Limb (tissue), 2 donors: ENCODE results near the gene ARHGAP30.

Experiments used
- DNase-seq, 2 donors: peaks; one replicate each; pipeline ENCODE4 v3.0.0-alpha.2; 2016; ENCODE audit errors: extremely low spot score in 2 of 2

ARHGAP30 gene

DNA sequence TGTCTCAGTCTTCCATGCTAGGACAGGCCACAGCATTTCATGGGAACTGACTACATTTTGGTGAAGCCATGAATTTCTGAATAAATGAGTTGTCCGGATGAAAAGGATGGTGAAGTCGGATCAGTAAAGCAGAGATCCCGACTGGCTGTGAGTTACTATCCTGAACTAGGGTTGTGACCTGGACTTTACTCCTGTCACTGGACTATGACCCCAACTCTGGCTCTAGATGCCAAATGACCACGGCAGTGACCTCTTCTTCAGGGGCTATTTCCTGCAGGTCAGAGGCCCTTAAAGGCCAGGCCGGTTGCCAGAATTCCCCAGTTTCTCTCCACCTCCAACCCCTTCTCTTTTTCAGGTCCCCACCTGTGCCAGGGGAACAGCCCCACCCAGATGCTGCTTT lies 21.4 kb upstream of the ARHGAP30 start:
- no peak for DNase-seq

DNA sequence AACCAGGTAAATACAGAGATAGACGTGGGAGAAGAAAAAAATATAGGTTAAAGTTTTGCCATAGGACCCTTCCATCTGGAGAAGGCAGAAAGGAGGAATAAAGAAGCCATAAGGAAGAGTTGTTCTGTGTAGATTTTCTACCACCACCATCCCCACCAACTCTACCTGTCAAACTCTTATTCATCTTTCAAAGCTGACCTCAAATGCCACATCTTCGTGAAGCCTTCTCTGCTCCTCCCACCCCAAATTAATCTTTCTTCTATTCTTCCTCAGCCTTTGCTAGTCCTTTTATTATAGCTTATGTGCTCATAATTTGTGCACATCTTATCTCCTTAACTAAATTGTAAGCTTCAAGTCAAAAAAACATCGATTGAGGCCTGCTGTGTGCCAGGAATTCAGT lies 20.9 kb upstream of the ARHGAP30 start:
- no peak for DNase-seq

DNA sequence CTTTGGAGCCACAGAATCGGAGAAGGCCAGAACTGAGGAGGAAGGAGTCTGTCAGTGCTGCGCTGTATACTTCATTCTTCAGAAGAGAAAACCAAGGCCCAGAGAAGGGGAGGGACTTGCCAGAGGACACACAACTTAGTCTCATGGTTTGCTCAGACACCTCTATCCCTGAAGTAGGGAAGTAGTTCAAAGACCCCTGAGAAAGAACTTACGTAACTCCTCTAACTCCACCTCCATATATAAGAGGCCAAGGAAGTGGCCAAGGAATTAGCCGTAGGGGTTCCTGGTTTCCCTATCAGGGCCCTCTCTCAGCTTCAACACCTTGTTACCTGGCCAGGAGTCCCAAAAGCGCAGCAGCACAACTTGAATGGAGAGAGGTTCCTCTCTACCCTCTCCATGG lies 20.2 kb upstream of the ARHGAP30 start:
- no peak for DNase-seq

DNA sequence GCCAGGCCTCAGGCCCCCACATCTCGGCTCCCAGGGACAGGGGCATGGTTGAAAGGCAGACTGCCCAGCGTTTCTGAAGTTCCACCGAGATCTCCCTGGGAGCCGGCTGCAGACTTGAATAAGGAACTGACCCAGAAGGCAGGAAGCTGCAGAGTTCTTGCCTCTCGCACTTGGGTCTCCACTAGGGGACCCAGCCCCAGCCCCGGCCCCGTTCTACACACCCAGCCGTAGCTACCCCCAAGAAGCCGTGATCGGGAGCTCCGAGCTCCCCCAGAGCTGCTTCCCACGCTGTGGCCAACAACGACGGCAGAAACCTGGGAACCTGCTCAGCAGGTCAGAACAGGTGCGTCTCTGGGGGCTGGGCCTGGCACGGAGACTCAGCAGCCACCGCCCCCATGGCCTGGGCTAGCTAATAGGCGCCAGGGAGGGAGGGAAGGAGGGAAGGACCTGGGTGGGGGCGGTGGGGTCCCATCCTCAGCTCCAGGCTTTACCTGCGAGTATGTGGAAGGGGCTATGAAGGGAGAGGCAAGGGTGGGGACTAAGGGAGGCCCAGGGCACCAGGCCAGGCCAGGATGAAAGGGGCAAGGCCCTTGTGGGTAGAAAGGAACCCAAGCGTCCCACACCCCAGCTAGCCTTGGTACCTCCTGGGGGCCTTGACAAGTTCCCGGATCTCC lies 19.7 kb upstream of the ARHGAP30 start, which contains the start of gene NECTIN4:
NECTIN4 (minus strand) TSS at position 308 of the 674 bp plus-strand sequence; CDS start at position 46, 262 bp downstream.
- no peak for DNase-seq

DNA sequence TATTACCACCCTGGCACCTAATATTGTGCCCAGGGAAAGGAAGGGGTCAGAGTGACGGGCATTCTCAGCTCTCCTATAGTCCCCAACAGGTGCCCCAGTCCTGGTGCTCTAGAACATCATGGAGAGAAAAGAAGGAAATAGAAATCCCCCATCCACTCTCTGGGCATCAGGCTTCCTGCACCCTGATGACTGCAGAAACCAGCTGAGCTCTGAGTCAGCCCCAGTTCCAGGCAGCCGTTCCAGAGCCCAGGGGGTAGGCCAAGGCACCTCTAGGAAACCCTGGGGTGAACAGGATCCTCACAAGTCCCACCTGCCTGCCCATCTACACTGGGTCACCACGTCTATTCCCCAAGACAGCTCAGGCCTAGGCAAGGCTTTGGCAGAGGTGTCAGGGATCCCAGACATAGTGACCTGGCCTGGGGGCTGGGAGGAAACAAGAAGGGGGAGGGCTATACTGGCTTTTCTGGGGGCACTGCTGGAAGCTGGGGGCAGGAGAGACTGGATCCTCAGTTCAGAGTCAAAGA lies 19.0 kb upstream of the ARHGAP30 start:
- no peak for DNase-seq

DNA sequence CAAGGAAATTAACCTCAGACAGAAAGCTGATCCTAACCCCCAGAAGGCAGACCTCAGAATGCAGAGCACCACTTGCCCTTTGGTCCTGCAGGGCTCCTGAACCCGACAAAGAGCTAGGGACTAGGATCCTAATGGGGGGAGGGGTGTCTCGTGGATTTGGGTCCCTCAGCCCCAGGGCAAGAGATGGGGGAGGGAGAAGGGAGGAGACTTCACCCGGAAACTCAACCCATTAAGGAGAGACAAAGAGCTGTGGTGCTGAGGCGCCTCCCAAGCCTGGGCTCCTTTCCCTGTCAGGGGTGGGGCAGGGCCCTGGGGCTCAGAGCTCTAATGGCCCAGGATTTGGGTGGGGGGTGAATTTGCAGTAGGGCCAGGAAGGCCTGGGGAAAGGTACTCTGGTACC lies 16.8 kb upstream of the ARHGAP30 start:
- no peak for DNase-seq

DNA sequence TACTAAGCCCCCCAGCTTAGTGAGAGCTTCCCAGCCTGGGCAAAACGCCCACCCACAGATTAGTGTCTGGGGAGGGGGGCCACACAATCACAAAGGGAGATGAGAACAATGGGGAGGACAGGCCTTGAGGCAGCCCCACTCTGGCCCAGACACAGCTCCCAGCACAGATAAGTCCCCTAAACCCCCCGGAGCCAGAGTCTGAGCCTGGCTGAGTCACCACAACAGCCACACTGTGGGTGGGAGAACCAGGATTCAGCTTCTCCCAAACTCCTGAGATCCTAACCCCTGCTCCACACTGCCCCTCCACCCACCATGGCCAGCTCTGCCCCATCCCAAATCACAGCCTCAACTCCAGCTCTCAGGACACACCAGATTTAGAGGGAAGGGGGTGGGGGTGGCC lies 15.5 kb upstream of the ARHGAP30 start:
- no peak for DNase-seq

DNA sequence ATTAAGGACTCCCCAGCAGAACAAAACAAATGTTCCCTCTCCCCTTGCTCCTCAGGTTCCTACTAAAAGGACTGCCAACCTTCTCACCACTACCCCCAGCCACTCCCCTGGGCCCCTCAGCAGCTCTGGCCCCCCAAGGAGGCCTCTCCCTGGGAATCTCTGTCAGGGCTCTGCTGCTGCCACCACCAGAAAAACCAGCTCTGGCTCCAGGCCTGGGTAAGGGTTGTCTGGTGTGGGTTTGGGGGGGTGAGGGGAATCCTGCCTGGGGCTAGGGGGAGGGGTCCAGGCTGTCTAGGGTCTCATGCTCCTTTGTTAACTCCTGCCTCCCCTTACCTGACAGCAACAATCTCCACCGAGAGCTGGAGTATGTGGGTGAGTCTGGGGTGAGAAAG lies 14.9 kb upstream of the ARHGAP30 start:
- no peak for DNase-seq

DNA sequence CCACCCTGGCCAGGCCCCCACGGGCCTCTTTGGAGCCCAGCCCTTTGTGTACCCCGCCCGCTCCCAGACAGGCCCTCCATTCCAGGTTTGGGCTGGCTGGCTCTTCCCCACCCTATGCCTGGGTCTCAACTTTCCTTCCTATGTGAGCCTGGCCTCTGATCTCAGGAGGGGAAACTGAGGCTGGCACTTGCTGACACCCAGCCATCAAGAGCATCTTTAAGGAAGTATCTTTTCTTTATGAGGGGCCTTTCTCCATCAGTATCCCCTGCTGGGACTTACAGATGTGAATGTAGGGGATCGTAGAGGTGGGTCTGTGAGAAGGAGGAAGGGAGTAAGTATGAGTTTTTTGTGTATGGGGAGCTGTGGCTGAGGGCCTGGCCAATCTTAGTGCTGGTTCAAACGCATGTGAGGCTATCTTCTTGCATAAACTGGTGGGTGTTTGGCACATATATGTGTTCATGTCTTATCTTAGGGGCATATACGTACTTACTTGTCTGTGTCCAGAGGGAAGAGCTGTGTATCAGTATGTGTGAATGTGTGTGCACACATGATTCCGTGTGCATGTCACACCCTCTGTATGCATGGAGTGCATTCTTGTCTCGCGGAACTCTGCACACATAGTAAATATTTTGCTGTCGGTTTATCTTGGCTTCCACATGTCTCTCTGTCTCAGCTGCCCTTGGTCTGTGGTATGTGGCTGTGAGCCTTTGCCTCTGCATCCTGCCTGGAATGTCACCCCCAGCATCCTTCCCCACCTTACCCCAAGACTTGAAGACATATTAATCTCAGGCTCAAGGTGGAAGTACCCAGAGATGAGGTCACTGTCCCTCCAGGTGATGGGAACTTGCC lies 14.3 kb upstream of the ARHGAP30 start:
- DNase-seq, result no peak

DNA sequence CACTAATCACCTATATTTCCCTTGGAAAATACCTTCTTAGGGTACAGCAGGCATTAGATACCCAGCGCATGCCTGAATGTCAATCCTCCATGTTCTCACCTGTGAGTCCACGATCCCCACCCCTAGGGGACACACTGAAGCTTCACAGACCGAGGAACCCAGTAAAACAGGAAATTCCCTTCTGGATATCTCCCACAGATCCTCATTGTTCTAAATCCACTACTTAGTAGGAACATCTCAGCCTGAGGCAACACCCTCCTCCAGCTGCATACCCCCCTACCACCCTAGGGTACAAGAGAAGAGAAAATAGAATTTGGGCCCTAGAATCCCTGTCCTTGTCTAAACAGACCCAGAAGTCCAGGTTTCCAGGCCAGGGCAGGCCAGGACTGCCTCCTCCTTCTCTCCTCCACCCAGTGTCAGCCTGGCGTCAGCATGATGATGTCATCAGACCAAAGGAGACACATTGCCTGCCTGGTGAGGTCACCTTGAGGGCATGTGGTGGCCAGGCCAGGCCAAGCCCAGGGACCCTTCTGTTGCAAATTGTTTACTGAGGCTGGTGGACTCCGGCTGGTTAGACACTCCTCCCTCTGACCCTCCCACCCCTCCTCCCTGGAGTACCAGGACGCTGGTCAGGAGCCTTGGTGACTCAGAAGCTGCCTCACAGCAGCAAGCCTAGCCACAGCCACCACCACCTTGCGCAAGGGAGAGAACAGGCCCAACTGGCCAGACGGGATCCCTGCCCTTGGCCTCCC lies 13.5 kb upstream of the ARHGAP30 start:
- peak in 1 of 2 donors; percentile 33 for DNase-seq

DNA sequence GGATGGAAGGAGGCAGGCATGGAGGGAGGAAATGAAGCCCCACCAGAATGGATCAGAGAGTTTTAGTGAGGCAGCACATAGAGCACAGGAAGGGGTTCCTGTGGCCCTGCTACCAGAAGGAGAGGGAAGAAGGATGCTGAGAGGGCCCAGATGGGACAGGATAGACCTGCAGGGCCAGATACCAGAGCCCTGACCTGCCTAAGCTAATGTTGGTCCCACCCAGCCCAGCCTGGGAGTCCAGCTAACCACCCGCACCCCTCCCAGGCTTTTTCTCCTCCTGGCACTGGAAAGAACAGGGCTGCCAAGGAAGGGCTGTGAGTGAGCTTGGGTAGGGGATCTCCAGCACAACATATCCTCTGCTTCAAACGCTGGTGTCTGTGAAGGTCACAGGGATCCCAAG lies 12.8 kb upstream of the ARHGAP30 start:
- DNase-seq, result no peak

DNA sequence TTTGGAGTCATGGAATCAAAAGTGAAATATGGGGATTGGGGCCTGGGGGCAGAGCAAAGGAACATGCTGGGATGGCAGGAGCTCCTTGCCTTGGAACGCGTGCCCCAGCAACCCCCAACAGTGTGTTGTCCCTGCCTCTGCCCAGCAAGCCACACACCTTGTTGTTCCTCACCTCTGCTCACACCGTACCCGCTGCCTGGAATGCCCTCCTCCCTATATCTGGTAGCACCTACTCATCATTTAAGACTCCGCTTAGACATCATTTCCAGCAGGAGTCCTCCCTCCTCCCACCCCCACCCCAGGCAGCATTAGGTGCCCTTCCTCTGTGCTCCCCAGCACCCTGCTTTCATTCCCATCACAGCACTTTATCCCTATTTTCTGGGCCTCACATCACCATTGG lies 11.8 kb upstream of the ARHGAP30 start:
- no peak for DNase-seq

DNA sequence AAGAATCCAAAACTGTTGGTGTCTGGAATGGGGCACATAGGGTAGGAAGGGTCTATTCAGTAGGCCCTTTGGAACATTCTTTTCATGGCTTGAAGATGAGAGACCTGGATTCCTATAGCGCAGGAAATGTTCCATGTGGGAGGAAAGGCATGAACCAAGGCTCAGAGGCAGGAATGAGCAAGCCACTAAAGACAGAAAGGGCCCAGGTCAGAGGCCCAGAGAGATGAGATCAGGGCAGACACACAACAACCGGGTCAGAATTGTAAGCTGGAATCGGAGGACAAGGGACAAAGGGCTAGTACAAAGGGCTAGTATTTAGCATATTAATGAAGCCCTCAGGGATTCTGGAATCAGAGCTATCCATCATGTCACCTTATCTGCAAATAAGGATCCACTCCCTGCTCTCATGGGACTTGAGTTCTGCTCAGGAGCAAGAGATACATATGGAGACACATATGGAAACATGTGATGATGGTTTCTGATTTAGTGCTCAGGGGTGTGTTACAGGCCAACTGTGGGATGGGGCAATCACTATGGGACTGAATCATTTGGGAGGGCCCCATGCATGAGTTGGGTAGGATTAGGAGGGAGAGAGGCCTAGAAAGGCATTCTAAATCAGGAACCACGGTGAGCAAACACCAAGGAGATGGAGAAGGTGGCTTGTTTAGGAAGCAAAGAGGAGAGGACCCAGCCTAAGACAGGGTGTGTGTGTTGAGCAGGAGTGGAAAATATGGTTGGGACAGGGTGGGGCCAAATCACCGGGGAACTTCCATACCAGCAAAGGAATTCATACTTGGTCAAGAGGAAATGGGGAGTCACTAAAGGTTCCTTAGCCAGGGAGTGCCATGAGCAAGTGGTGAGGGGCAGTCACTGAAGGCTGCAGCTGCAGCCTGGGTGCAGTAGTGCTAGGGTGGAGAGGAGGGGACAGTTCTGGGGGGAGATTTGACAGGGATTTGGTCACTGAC lies 11.0 kb upstream of the ARHGAP30 start:
- no peak for DNase-seq

DNA sequence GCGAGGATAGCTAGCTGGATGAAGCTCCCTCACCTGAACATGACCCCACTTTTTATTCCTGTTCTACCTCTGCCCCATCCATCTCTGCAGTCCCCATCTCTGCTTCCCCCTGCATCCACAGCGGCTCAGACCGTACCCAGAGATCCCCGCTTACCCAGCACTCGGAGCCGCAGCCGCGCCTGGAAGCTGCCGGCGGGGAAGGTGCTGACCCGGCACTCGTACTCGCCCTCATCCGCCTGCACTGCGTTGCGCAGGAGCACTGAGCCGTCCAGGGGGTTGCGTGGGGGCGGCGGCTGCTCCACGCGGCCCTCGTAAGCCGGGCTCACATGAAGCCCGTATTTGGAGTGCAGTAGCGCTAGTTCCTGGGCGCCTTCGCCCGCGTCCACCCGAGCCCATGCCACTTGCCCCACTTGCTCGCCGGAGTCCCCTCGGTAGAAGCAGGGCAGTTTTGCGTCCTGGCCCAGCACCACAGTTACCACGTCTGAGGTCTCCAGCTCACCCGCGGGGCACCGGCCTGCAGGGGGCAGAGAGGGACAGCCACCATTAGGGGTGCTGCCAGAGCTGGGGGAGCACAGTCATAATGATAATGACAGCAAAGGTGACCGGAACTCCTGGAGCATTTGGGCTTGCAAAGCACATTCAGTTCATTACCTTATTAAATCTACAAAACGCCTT lies 9.9 kb upstream of the ARHGAP30 start:
- no peak for DNase-seq

DNA sequence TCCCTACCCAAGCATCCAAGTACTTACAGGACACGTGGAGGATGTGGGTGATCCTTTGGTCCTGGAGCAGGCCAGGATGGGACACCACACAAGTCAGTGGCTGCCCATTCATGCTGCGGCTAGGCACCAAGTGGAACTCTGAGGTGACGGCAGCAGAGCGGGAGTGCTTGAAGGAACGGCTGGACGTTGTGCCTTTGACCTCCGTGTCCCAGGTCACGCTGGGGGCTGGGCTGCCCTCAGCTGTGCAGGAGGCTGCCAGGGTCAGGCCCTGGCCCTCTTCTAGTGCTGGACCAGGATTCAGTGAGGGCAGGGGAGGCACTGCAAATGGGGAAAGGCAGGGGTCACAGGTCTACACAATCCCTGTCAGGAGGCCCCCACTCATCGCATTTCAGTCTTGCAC lies 7.7 kb upstream of the ARHGAP30 start:
- no peak for DNase-seq

DNA sequence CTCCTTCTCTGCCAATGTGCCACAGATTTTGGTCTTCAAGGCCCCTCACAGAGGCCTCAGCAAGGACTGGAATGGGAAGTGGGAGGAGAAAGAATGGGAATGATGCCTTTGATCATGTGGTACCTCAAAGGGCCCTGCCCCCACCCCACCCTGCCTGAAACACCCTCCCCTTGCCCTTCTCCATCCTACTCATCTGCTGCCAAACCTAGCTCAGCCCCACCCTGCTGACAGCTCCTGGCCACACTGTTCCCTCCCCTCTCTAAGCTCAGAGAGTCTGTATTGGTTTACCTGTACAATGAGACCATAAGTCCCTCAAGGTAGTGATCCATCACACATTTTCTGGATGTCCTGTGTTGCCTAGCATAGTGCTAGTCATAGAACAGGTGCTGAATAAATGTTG lies 6.7 kb upstream of the ARHGAP30 start:
- no peak for DNase-seq

DNA sequence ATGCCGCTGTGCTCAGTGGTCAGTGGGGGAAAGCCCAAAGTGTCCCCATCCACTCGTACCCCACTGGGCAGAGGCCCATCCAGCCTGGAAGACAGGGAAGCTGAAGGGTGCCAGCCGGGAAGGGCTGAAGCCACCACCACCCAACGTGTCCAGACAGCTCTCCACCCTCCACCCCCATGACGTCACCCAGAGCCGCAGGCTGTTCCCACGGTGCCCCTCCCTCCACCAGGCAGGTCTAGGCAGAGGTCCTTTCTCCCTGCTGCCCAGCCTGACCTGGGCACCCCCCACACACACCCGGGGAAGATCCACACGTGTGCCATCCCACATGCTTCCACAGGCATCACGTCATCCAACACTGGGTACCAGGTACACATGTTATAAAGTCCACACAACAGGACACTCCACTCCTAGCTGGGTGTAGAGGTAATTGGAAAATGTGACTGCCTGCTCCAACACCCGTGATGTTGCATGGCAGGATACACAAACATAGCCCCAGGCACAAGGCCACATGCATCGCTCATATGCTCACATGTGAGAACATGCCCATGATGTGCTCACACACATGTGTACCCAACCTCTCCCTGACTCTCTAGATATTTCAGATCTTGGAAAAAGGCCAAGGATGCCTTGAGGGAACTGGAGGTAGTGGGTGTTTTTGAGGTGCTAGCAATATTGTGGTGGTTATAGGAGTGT lies 5.1 kb upstream of the ARHGAP30 start:
- no peak for DNase-seq

DNA sequence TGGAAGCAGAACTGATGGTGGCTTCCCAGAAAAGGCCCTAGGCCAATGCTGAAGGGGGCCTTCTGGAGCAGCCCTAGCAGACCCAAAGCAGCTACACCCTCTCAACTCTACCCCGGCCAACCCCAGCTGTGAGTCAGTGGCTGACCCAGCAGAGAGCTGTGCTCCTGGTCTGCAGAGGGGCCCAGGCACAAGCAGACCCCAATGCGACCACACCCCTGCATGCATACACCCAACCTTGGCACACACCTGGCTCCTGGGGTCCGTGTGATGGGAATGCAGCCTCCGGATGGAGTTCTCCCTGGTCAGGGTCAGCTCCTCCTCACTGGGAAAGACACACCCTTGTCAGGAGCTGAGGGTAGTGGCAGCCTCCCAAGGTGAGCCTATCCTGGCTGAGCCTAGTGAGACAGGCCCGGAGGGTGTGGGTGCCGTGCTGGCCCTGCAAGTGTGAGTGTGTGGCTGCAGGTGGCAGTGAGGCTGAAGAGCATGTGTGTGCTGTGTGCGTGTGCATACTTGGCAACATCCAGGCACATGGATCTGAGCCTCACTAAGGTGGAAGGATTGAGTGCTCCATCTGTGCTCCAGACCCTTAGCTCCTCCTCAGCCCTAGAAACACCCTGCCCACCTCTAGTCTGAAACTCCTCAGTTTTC lies 3.9 kb upstream of the ARHGAP30 start:
- no peak for DNase-seq
